GM10248 (cell line): ENCODE measurements around the gene GSE1.

Experiments
- CTCF ChIA-PET: fragments of 300-600 bp; sonication (Branson Sonifier 250); formaldehyde crosslinking; extraction: SDS; loops from one replicate; lab custom pipeline; 2021; ENCODE audit warnings: antibody characterized with exemption; lab: Yijun Ruan, JAX
- POLR2A ChIA-PET: fragments of 350-650 bp; sonication (Branson Sonifier 250); formaldehyde crosslinking; extraction: SDS; loops from one replicate; lab custom pipeline; 2020; ENCODE audit warnings: antibody characterized with exemption; lab: Yijun Ruan, JAX
- DNase-seq: peaks from one replicate; pipeline ENCODE4 v3.0.0; 2012; ENCODE audit errors: extremely low spot score
- TF ChIP-seq, protein P1 (sequence below): IDR thresholded peaks from 2 replicates; pipeline ENCODE4 v1.5.1; 2012; ENCODE audit warnings: mild to moderate bottlenecking, low read depth; ENCODE audit errors: extremely low read depth, missing control alignments, control extremely low read depth

GSE1 gene

DNA sequence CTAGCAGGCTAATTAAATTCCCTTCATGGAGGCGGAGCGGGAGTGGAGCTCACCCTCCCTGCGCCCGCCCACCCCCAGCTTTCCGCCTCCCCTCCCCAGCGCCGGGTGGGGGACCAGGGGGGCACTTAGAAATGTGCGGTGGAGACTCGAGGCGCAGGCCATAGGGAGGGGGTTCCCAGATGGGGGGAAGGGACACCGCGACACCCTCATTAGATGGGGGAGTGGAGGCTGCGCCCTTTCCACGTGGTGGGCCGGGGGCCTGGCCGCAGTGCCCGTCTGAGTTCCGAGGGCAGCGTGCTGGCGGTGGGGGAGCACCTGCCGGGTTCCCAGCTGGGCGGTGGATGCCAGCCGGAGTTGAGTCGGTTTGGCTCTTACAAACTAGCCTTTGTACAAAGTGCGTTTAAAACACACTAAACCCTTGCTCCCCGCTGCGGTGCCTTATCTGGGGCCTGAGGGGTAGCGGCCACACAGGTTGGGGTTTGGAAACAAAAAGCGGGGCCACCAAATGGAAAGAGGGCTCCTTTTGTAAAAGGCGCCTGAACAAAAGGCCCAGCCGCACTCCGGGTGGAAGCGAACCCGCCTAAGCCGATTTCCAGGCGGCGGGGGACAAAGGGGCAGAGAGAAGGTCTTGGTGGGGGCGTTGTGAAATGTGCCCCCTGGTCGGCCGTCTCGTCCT, 1.4 kb downstream of the GSE1 start:
- DNase-seq, result no peak
- POLR2A ChIA-PET, result interaction anchor here (0.6 kb wide), 1 partner anchor 77 kb away, joined by 3 read pairs; no protein-coding TSS in a partner anchor
- CTCF ChIA-PET, result interaction anchor here (1.5 to 6.0 kb wide), 7 partner anchors 13 to 216 kb away, joined by 5 to 71 read pairs (median 35); no protein-coding TSS in a partner anchor
- TF ChIP-seq, protein P1, sequence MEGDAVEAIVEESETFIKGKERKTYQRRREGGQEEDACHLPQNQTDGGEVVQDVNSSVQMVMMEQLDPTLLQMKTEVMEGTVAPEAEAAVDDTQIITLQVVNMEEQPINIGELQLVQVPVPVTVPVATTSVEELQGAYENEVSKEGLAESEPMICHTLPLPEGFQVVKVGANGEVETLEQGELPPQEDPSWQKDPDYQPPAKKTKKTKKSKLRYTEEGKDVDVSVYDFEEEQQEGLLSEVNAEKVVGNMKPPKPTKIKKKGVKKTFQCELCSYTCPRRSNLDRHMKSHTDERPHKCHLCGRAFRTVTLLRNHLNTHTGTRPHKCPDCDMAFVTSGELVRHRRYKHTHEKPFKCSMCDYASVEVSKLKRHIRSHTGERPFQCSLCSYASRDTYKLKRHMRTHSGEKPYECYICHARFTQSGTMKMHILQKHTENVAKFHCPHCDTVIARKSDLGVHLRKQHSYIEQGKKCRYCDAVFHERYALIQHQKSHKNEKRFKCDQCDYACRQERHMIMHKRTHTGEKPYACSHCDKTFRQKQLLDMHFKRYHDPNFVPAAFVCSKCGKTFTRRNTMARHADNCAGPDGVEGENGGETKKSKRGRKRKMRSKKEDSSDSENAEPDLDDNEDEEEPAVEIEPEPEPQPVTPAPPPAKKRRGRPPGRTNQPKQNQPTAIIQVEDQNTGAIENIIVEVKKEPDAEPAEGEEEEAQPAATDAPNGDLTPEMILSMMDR, result no peak

DNA sequence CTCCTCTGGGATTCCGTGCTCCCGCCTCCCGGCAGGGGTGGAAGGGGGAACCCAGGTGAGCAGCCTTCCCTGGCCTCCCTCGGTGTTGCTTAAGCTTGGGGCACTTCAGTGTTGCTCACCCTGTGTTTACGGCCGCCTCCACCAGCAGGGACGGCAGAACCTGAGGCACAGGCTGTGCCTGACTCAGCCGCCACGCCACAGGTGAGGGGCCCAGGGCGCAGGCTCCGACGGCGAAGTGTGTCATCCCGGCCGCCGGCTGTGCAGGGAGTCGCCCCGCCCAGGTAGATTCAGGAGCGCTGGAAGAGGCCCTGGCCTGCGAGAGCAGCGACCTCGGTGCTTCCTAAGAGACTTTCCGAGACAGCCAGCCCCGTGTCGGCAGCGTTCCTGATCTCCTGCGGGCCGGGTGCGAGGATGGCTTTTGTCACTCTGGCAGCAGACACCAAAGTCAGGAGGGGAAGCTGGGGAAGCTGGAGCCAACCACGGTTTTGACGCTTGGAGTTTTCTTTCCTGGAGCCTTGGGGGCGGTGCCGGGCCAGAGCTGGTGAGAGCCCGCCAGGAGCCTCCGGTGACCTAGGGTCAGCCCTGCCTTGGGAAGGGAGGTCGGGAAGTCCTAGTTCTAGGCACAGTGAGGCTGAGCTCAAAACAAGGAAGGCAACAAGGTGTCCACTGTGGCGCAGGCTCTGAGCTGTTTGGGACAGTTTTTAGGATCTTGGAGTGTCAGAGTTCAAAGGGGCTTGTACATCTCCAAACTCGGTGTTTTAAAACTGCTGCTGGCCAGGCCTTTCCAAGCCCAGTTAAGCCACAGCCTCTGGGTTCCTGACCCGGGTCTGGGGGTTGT, 2.1 kb downstream of the GSE1 start:
- TF ChIP-seq, protein P1, result no peak
- CTCF ChIA-PET, result interaction anchor here (0.8 to 6.0 kb wide), 49 partner anchors 9 to 653 kb away, joined by 3 to 71 read pairs (median 6); partner anchors contain the start of gene GINS2
- POLR2A ChIA-PET, result interaction anchor here (0.6 to 1.3 kb wide), 2 partner anchors 58 to 76 kb away, joined by 3 to 5 read pairs; no protein-coding TSS in a partner anchor
- DNase-seq, result no peak

DNA sequence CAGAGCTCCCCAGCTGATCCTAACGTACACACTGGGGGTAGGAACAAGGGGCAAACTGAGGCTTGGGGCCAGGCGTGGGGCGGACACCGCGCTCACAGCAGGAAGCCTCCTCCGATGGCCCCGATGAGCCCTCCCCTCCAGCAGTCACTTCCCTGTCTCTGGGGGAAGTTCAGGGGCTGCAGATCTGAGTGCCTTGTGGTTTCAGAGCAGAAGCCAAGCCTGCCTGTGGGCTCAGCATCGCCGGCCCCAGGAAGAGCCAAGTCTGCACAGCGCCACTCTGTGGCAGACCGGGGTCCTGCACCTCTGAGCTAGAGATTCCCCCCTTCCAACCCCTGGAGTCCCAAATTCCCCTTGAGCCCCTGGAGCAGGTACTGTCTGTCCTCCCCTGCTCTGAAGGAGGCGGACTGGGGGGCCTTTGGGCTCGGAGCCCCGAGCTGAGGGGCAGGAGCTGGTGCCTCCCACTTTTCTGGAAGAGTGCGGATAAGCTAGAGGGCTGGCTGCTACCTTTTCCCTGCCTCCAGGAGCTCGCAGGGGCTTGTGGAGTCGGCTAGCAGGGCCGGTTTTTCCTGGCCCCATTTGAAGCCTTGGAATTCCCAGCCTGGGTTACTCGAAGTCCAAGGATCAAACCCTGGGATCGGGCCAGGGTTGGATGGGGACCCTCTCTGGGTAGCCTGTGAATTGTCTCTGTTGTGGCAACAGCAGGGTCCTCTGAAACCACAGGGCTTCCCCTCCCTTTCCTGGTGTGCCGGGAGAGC, 2.9 kb downstream of the GSE1 start:
- ChIA-PET CTCF (interaction anchor here (0.6 to 6.0 kb wide), 62 partner anchors 9 to 653 kb away, joined by 3 to 71 read pairs (median 6); partner anchors contain the start of gene GINS2), POLR2A (interaction anchor here (1.3 kb wide), 1 partner anchor 59 kb away, joined by 5 read pairs; no protein-coding TSS in a partner anchor)
- TF ChIP-seq, protein P1, result peak; percentile 93
- peak; percentile 91 for DNase-seq

DNA sequence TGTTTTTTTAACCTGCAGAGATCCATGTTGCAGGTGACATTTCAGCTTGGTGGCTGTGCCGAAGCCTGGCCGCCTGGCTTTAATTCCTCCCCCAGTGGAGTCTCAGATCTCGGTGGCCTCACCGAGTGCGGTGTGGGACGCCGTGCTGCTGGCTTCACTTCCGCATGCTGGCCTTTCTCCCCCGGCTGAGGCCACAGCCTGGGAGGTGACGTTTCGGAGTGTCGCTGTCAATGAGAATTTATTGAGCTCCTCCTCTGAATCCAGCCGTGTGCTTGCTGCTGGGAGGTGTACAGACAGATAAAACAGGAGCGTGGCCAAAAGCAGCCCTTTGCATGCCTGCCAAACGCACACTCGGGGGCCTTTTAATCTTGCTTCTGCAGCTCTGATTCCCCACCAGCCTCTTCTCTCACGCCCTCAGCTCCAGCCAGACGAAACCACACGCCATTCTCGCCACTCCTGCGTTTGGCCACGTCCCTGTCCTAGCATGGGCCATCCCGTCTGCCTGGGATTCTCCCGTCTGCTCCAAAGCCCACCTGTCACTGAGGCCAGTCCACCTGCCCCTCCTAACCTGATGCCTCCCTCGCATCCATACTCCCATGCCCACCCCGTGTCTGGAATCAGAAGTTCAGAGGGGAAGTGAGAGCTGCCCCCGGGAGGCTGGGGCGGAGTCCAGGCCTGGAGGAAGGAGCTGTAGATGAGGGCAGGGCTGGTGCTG, 3.6 kb downstream of the GSE1 start:
- DNase-seq, result peak; percentile 85
- ChIA-PET CTCF (interaction anchor here (0.6 to 6.0 kb wide), 64 partner anchors 10 to 502 kb away, joined by 3 to 71 read pairs (median 5); partner anchors contain the start of gene GINS2), POLR2A (interaction anchor here (1.3 kb wide), 1 partner anchor 60 kb away, joined by 5 read pairs; no protein-coding TSS in a partner anchor)
- TF ChIP-seq, protein P1, result no peak

DNA sequence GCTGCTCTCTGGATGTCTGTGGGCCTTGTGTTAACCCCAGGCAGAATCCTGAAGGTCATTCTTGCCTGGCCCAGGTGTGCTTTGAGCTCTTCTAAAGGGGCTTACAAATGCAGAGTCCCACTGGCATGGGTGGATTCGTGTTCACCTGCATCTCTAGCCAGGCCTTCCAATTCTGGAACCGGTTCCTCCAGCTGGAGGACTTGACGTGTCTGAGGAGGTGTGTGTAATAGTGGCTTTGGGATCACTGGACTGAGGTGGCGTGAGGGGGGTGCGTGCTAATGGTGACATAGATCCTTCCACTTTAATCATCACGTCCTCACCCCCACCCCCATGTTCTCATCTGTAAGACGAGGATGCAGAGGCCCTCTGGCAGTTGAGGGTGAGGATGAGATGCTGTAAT, 4.8 kb downstream of the GSE1 start:
- ChIA-PET CTCF (interaction anchor here (0.8 to 6.0 kb wide), 10 partner anchors 8 to 503 kb away, joined by 3 to 71 read pairs (median 8); no protein-coding TSS in a partner anchor), POLR2A (no interaction called here)
- DNase-seq, result no peak
- TF ChIP-seq, protein P1, result no peak
